Measurements from ENCODE around the gene DOCK1.

The DOCK1 gene

GRCh38 chr10:127426746-127427145 lies 521.5 kb downstream of the DOCK1 start:
- no peak for TF ChIP-seq CTCF (IDR thresholded peaks at IDR 0.05; ENCODE audit: insufficient read depth, low read depth, low read length, missing control alignments)

GRCh38 chr10:127427926-127428325 lies 522.7 kb downstream of the DOCK1 start:
- no peak overlapping the region for H3K4me3 ChIP-seq (ENCODE audit: low read length)
- no peak for DNase-seq (ENCODE audit: low read depth)
- TF ChIP-seq CTCF (IDR thresholded peaks at IDR 0.05; ENCODE audit: insufficient read depth, low read depth, low read length, missing control alignments), result no peak

More at GRCh38 chr10:127426746-127427145, 521.5 kb downstream of the DOCK1 start:
- no peak overlapping the region for H3K4me3 ChIP-seq (ENCODE audit: low read length)
- DNase-seq (ENCODE audit: low read depth), result no peak

GRCh38 chr10:127428385-127428980 lies 523.3 kb downstream of the DOCK1 start:
- no peak for DNase-seq (ENCODE audit: low read depth)
- H3K4me3 ChIP-seq (ENCODE audit: low read length), result no peak overlapping the region
- no peak for TF ChIP-seq CTCF (IDR thresholded peaks at IDR 0.05; ENCODE audit: insufficient read depth, low read depth, low read length, missing control alignments)

GRCh38 chr10:127429601-127430312 lies 524.5 kb downstream of the DOCK1 start:
- DNase-seq (ENCODE audit: low read depth), result no peak
- TF ChIP-seq CTCF (IDR thresholded peaks at IDR 0.05; ENCODE audit: insufficient read depth, low read depth, low read length, missing control alignments), result no peak
- H3K4me3 ChIP-seq (ENCODE audit: low read length), result no peak overlapping the region

GRCh38 chr10:127431525-127431924 lies 526.3 kb downstream of the DOCK1 start:
- DNase-seq (ENCODE audit: low read depth), result no peak
- H3K4me3 ChIP-seq (ENCODE audit: low read length), result no peak overlapping the region
- no peak for TF ChIP-seq CTCF (IDR thresholded peaks at IDR 0.05; ENCODE audit: insufficient read depth, low read depth, low read length, missing control alignments)

- no peak for DNase-seq (ENCODE audit: low read depth)
- no peak overlapping the region for H3K4me3 ChIP-seq (ENCODE audit: low read length)
- TF ChIP-seq CTCF (IDR thresholded peaks at IDR 0.05; ENCODE audit: insufficient read depth, low read depth, low read length, missing control alignments), result no peak
Measured at GRCh38 chr10:127434006-127434405, 528.8 kb downstream of the DOCK1 start.

GRCh38 chr10:127435246-127435645 lies 530.0 kb downstream of the DOCK1 start:
- TF ChIP-seq CTCF (IDR thresholded peaks at IDR 0.05; ENCODE audit: insufficient read depth, low read depth, low read length, missing control alignments), result no peak
- H3K4me3 ChIP-seq (ENCODE audit: low read length), result no peak overlapping the region
- DNase-seq (ENCODE audit: low read depth), result no peak

Measured in epithelial cell of esophagus (primary cell).